Brain pericyte (primary cell): Measurements from ENCODE around the gene CALR.
"Not testable (repeated sequence)": the region's sequence is repeated elsewhere in the genome, so short reads cannot be mapped to it uniquely, and the experiment has no call there.

Experiments
- DNase-seq: peaks from one replicate; pipeline ENCODE4 v3.0.0-alpha.2; 2012; ENCODE audit warnings: low read depth, low spot score

The CALR gene

DNA sequence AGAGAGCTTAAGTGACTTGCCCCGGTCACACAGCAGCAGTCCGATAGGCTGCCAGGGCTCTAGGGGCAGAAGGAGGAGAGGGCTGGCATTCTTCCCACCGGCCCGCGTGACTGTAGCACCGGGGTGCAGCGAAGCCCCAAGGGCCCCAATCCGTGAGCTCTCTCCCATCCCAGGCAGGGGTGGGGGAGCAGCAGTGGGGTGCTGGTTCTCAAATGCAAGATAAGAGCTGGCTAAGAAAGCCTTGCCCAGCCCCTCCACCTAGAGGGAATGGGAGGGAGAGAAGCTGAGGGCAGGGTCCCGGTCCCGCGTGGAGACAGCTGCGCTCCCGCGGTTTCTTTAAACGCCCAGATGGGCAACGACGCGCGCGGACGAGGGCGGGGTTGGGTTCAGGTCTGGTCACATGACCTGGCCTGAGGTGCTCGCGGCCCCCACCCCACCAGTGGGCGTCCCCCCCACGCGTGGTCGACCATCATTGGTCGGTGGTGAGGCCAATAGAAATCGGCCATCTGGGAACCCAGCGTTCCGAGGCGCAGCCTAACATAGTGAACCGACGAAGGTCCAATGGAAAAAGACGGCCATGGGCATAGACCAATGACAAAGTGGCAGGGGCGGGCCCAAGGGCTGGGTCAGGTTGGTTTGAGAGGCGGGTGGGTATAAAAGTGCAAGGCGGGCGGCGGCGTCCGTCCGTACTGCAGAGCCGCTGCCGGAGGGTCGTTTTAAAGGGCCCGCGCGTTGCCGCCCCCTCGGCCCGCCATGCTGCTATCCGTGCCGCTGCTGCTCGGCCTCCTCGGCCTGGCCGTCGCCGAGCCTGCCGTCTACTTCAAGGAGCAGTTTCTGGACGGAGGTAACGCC is at the start of gene CALR:
TSS of gene CALR (plus strand) at position 683 of the 852 bp plus-strand sequence. CDS start at position 754, 71 bp downstream.
- DNase-seq, result peak; percentile 98

DNA sequence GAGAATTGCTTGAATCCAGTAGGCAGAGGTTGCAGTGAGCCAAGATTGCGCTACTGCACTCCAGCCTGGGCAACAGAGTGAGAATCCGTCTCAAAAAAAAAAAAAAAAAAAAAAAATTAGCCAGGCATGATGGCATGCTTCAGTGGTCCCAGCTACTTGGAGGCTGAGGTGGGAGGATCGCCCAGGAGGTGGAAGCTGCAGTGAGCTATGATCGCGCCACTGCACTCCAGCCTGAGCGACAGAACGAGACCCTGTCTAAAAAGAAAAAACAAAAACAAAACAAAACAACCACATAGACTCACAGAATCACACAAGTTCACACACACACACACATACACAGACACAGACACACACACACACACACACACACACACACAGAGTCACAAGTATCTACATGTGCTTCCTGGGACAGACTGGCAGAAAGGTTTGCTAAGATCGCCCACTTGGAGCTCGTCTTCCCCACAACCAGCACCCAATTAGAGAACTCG is 48.1 kb upstream of the CALR start:
- DNase-seq, result not testable (repeated sequence)

DNA sequence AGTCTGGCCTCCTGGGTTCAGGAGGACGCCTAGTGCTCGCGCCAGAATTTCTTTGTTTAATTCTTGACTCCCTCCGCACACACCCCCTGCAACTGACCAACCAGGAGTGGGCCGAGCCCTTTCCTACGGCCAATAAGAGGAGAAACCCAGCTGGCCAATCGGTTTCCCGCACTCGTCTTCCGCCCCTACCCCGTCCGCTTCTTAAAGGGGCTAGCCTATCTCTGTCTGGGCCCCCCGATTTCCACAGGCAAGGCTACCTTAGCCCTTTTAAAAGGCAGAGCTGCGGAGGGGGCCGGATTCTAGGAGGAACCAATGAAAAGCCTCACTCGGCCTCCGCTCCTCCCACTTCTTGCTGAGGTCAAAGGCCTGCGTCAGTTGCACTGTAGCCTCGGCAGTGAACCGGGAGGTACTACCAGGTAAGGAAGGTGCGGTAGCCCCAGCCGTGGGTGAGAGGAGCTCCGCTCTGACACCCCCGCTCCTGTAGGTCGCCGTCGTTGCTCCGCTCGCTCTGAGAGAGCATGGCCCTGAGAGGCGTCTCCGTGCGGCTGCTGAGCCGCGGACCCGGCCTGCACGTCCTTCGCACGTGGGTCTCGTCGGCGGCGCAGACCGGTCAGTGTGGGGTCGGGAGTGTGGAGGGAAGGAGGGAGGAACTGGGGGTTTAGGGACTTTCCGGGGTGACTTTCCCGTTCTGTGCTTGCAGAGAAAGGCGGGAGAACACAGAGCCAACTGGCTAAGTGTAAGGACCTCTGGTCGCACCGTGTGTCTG is 47.4 kb upstream of the CALR start, which contains the start of gene GCDH:
TSS of gene GCDH (plus strand) at position 374 of the 766 bp plus-strand sequence. CDS start at position 519, 145 bp downstream.
- DNase-seq, result peak; percentile 91

DNA sequence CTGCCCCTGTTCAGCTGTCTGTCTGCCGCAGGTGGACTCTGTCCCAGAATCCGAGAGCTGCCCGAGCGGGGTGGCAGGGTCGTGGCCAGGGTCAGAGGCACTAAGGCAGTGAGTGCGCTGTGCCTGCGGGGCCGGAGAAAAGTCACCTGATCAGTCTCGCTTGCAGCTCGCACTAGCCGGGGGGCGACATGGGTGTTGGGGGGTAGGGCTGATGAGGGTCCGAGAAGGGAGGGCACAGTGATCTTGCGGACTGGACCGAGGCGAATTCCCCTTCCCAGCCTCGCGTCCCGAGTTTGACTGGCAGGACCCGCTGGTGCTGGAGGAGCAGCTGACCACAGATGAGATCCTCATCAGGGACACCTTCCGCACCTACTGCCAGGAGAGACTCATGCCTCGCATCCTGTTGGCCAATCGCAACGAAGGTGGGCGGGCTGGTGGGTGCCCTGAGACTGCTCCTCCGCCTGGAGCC is 46.8 kb upstream of the CALR start:
- no peak for DNase-seq

DNA sequence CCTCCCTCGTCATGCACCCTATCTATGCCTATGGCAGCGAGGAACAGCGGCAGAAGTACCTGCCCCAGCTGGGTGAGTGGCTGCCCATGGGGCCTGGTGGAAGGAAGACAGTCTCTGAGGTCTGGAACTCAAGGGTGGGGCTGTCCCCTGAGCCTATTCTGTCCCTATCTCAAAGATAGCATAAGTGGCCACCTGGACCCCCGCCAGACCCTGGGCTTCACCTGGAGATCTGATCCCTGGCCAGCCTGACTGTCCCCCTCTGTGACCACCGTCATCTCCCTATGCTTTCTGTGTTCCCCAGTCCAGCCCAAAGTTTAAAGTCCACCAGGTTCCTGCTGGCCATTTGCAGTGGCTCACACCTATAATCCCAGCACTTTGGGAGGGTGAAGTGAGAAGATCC is 44.8 kb upstream of the CALR start:
- DNase-seq, result no peak

DNA sequence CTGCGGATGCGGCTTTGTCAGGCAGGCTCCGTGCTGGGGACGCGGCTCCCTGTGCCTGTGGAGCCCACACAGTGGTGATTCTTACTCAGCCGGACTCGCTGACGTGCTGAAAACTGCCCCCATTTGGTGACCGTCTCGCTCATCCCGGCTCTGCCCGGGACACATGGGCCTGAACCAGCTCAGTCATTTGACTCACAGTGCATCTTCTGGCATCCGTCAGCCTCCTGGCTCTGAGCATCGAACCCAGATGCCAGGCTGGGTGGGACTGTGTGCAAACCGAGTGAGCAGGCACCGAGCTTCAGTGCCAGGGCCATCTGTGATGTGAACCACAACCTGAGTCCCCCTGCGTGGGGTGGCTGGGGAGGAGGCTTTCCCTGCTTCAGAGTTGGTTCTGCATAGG is 41.9 kb upstream of the CALR start:
- DNase-seq, result no peak

DNA sequence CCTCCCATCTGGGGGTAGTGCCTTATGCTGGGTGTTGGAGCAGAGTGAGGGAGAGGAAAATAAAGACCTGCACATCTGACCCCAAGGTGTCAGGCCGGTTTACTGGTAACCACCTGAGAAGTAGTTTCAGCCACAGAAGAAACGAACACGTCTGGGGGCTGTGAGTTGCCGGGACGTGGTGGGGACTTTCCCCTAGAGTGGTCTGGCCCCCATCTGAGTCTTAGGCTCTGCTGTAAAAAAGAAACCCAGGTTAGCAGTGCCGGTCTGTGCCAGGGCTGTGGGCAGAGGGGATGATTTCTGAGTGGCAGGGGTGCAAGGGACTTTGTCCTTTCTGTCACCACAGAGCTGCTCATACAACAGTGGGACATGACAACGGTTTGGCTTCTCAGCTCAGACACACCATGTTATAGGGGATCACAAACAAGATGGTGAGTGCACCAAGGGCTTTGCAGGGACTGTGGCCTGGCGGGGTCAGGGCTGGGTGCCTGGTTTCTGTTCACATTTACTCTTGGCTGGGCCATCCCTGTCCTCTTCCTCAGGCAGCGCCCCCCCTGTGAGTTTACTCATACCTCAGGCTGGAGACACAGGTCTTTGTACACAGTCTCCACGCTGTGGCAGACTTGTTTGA is 38.4 kb upstream of the CALR start:
- DNase-seq, result no peak

DNA sequence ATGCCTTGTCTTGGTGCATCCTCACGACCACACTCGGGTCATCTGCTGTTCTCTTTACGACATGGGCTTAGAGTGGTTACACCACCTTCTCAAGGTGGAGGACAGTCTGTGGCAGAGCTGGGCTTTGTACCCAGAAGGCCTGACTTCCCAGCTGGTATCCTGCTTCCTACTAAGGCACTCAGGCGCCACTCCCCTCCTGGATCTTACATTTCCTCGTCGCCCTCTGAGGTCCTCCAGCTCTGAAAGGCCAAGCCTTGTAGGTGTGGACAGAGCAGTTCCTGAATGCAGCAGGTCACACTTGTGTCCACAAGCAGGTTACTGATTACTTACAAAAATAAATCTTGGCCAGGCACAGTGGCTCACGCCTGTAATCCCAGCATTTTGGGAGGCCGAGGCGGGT is 31.2 kb upstream of the CALR start:
- no peak for DNase-seq

DNA sequence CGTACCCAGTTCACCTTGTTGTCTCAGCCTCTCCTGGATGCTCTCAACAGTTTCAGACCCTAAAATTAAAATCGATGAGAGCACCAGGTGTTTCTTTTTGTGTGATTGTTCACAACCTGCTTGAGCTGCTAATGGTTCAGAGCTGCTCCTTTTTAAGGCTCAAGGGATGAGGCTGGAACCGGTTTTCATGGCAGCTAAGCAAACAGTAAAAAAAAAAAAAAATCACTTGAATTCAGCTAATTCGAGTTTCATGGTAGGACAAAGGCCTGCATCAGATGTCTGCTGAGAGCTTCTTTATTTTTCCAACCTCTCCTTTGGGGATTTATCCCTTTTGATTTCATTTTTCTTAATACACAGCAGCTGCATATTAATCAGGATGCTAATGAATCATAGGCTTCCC is 25.8 kb upstream of the CALR start:
- DNase-seq, result no peak

DNA sequence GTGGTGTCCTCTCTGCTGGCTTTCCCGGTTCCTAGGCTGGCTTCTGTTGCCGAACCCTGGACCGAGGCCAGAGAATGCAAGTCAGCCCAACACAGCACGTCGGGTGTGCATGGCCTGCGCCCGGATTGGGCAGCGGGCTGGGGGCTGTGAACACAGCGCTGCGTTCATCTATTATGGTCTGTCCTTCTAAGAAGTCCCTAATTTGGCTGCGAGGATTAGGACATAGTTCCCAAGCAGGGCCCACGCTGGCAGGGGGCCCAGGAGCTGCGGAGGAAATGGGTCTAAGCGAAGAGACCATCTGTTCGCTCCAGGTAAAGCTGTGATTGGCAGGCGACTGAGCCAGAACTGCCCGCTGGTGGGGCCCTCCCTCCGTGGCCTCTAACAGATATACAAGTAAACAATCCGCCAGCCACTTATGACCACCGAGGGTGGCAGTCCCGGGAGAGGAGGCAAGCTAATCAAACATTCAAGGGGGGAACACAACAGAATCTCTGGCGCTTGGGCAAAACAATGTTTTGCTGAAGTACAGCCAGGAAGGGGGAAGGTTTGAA is 25.3 kb upstream of the CALR start:
- no peak for DNase-seq

DNA sequence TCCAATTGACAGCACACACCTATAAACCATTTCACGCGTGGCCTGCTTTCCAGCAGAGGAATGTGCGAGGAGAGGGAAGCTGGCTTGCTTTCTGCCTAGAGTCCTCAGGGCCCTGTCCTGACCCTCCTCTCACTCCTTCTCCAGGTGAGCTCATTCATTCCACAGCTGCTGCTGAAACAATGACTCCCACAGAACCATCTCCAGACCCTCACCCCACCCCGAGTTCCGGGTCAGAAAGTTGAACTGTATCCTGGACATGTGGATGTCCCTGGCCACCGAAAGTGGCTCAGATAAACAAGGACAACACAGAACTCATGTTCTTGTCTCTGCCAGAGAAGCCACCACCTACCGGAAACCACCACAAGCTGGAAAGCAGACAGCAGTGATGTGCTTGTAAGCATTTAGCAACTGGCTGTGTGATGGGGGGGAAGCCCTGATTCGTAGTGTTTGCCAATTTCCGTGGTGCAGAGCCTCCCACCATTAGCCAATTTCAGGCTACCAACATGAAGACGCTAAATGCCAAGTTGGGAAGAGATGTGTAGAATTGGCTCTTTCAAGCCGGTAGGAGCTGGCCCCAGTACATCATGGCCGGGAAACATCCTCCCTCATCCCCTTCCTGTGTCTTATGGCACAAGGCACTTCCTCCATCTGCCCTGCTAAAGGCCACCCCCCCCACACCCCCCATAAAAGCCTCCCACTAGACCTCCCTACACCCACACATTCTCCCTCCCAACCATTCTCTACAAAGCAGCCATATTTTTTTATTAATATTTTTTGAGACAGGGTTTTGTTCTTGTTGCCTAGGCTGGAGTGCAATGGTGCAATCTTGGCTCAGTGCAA is 24.3 kb upstream of the CALR start:
- no peak for DNase-seq

DNA sequence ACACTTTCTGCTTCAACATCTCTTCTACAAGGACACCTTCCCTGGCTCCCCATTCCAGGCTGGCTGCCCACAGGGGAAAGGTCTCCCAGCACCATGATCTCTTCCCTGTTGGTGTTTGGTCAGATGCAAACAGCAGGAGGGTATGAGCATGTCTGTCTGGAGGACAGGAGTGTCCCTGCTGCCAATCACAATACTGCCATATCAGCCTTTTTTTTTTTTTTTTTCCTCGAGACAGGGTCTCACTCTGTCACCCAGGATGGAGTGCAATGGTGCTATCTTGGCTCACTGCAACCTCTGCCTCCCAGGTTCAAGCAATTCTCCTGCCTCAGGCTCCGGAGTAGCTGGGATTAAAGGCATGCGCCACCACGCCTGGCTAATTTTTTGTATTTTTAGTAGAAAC is 22.5 kb upstream of the CALR start:
- DNase-seq, result not testable (repeated sequence)

DNA sequence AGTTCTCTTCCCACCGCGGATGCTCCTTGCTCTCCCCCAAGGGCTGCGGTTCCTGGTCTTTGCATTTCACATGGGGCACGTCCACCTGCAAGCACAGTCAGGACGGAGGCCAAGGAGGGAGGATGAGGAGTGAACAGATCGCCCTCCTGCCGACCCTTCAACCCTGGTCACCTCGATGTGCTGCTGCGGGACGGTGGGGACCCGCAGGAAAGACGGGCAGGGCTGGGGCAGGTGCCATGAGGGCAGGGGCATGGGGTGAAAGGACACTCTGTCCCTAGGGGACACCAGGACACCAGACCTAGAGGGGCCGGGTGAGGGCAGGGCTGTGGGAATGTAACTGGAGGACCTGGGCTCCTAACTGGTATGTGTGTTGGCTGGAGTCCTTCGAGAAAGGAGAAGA is 20.2 kb upstream of the CALR start:
- DNase-seq, result no peak

DNA sequence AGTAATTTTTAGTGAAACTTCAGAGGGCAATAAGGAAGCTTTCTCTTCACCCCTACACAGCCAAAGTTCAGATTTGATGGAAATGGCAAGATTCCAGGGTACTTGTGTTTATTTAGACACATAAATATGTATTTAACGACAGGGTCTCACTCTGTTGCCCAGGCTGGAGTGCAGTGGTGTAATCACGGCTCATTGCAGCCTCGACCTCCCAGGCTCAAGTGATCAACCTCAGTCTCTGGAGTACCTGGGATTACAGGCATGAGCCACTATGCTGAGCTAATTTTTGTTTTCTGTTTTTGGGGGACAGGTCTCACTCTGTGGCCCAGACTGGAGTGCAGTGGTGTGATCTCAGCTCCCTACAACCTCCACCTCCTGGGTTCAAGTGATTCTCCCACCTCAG is 17.4 kb upstream of the CALR start:
- no peak for DNase-seq

DNA sequence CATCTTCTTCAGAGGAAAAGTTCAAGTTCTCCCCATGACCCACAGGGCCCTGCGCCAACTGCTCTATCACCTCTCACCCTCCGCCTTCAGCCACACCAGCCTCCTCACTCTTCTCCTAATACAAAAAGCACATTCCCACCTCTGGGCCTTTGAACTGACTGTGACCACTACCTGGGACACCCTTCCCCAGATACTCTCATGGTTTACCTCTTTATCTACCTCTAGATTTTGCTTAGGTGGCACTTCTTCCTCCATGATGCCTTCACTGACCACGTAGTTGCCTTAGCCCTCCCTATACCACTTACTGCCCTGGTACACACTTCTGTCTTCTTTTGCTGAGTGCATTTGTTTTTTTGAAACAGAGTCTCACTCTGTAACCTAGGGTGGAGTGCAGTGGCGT is 15.4 kb upstream of the CALR start:
- no peak for DNase-seq

DNA sequence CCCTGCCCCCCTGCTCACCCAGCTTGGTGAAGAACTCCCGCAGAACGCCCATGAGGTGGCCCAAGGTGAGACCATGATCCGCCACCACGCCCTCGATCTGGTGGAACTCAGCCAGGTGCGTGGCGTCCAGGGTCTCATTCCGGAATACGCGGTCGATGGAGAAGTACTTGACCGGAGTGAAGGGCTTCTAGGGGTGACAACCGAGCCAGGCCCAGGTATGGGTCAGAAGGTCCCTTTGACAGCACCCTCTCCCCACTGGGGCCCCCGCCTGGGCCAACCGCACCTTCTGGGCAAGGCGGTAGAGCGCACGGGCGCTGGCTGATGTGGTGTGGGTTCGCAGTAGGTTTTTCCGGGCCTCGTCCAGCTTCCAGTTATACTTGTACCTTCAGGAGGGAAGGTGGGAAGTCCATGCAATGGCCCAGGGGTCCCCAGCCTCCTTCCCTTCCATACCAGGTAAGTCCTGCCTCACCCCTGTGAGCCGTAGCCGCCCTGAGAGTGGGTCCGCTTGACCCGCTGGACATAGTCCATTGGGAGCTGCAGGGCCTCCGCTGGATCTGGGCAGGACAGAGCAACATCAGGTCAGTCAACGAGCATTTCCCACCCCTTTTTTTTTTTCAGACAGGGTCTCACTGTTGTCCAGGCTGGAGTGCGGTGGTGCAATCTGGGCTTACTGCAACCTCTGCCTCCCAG is 13.6 kb upstream of the CALR start:
- DNase-seq, result no peak

DNA sequence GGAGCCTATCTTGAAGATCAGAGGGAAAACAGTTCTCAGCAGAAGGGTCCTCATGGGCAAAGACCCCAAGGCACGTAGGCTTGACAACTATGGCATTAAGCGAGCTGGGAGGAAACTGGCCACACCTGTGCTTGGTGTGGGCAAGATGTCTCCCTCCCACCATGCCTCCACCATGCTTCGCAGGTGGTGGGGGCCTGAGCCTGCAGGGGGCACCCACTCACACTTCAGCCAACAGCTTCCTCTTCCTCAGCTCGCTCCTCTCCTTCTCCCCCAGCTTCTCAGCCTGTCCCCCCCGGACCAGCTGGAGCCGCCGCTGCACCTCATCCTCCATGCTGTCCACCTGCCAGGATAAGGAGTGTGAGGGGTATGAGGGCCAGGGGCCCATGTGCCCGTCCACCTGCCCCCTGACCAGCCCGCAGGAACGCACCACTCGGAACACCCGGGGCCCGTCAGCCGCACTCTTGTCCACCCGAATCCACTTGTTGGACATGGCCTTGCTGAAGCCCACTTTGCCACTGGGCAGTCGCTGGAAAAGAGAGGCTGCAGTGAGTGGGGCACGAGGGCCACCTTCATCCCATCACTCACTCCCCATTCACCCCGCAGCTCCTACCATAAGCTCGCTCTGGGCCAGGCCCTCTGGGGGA is 8.3 kb upstream of the CALR start:
- DNase-seq, result no peak

DNA sequence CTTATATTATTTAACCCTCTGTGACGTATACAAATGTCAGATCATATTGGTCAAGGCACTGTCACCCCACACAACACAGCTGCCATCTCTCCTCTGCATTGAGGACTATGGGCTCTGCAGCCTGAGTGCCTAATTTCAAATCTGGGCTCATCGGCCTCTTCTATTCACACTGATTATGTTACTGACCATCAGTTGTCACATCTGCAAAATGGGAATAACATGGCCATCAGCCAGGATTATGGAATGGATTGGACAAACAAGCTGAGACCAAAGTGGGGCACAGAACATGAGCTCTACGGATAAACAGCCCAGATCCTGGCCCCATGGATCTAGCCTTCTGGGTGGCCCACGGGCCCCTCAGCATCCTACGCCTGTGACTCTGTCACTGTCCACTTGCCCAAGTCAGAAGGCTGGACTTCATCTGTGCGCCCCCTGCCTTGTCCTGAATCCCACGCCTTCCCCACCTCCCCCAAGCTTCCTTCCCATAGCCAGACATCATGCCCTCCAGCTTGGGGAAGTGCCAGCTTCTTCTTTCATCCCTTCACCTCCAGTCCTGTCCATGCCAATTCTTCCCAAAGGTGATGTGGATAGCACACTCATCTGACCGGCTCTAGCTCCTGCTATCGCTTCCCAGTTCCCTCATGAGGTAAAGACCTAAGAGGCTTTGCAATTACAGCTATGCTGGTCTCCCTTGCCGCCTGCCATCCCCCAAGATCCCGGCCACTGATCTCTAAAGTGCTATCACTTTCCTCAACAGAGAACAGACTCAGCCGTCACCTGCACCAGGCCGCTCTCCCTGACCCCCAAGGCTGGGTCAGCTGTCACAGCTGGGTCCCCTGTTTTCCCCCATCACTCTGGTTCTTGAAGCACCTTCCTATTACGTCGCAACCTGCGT is 5.8 kb upstream of the CALR start:
- DNase-seq, result no peak
